Activated CD8-positive, alpha-beta T cell treated with anti-CD3 and anti-CD28 coated beads for 36 hours (primary cell): Measurements from ENCODE around the gene NEDD4L. TPM values are rescaled to one million over a fixed set of nuclear protein-coding genes. Genes with fewer than 3 reads are reported as not detected.

ENCODE experiments used
- ATAC-seq: fragments of 200-7000 bp; cut with Tn5 transposase; one replicate; pipeline ENCODE4 v1.10.0; 2021; ENCODE audit warnings: mild to moderate bottlenecking, moderate library complexity
- CTCF ChIA-PET: fragments of 350-600 bp; sonication (Branson Sonifier 250); formaldehyde crosslinking; loops from one replicate; lab custom pipeline; 2021; ENCODE audit warnings: antibody characterized with exemption; lab: Charles Lee
- POLR2A ChIA-PET: fragments of 350-600 bp; sonication (Branson Sonifier 250); formaldehyde crosslinking; loops from one replicate; lab custom pipeline; 2021; ENCODE audit warnings: antibody characterized with exemption; lab: Charles Lee
- DNase-seq: peaks from one replicate; pipeline ENCODE4 v3.0.0-alpha.2; 2020
- H3K27ac Mint-ChIP-seq: one replicate; pipeline ENCODE4 v1.8.0; 2021; ENCODE audit warnings: mild to moderate bottlenecking, mixed read lengths
- H3K27me3 Mint-ChIP-seq: one replicate; pipeline ENCODE4 v1.8.0; 2021; ENCODE audit warnings: mixed read lengths
- H3K36me3 Mint-ChIP-seq: one replicate; pipeline ENCODE4 v1.8.0; 2021; ENCODE audit warnings: low read depth, mixed read lengths
- H3K4me1 Mint-ChIP-seq: one replicate; pipeline ENCODE4 v1.8.0; 2021; ENCODE audit warnings: low read depth, mixed read lengths
- H3K4me3 Mint-ChIP-seq: one replicate; pipeline ENCODE4 v1.8.0; 2021; ENCODE audit warnings: mild to moderate bottlenecking, moderate library complexity, mixed read lengths
- H3K9me3 Mint-ChIP-seq: one replicate; pipeline ENCODE4 v1.8.0; 2021; ENCODE audit warnings: mixed read lengths
- intact Hi-C: fragments of 100-400 bp; cut with micrococcal nuclease; formaldehyde crosslinking; loops from one replicate; pipeline ENCODE4 v1.10.0; 2022
- total RNA-seq, 2 experiments: library from RNA; stranded (reverse); gene quantifications; one replicate each; pipeline ENCODE4 v1.2.3, GENCODE V29; 2021
- TF ChIP-seq, protein P1 (sequence below): fragments of 200-600 bp; IDR thresholded peaks from one replicate; pipeline ENCODE4 v1.8.0; 2022; ENCODE audit warnings: antibody characterized with exemption, mild to moderate bottlenecking

Gene NEDD4L
- total RNA-seq, 2 experiments from 2014 or later, result 7.5 to 8.5 TPM

DNA sequence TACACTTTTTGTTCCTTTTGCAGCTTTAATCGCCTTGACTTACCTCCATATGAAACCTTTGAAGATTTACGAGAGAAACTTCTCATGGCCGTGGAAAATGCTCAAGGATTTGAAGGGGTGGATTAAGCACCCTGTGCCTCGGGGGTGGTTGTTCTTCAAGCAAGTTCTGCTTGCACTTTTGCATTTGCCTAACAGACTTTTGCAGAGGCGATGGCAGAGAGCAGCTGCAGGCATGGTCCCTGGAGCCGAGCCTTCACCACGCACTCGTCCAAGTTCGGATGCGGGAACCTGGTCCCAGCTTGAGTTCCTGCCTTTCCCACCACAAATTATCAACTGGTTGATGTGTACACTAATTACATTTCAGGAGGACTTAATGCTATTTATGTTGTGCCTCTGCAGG is 352.1 kb downstream of the NEDD4L start:
- Mint-ChIP-seq H3K27ac (no peak overlapping the region), H3K36me3 (no peaks in the 10 kb centered on the region), H3K4me3 (no peak overlapping the region), H3K27me3 (no peaks in the 10 kb centered on the region), H3K9me3 (no peaks in the 10 kb centered on the region), H3K4me1 (peaks cover 6% of the 10 kb centered on the region)
- DNase-seq (no peak), ATAC-seq (no peak)
- TF ChIP-seq, protein P1, sequence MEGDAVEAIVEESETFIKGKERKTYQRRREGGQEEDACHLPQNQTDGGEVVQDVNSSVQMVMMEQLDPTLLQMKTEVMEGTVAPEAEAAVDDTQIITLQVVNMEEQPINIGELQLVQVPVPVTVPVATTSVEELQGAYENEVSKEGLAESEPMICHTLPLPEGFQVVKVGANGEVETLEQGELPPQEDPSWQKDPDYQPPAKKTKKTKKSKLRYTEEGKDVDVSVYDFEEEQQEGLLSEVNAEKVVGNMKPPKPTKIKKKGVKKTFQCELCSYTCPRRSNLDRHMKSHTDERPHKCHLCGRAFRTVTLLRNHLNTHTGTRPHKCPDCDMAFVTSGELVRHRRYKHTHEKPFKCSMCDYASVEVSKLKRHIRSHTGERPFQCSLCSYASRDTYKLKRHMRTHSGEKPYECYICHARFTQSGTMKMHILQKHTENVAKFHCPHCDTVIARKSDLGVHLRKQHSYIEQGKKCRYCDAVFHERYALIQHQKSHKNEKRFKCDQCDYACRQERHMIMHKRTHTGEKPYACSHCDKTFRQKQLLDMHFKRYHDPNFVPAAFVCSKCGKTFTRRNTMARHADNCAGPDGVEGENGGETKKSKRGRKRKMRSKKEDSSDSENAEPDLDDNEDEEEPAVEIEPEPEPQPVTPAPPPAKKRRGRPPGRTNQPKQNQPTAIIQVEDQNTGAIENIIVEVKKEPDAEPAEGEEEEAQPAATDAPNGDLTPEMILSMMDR, result no peak
- ChIA-PET POLR2A (interaction anchor here (1.4 kb wide), 1 partner anchor 9 kb away, joined by 3 read pairs; no protein-coding TSS in a partner anchor), CTCF (interaction anchor here (0.7 to 2.0 kb wide), 2 partner anchors 215 to 368 kb away, joined by 3 to 5 read pairs; no protein-coding TSS in a partner anchor)
- intact Hi-C loops, result no loop called here

DNA sequence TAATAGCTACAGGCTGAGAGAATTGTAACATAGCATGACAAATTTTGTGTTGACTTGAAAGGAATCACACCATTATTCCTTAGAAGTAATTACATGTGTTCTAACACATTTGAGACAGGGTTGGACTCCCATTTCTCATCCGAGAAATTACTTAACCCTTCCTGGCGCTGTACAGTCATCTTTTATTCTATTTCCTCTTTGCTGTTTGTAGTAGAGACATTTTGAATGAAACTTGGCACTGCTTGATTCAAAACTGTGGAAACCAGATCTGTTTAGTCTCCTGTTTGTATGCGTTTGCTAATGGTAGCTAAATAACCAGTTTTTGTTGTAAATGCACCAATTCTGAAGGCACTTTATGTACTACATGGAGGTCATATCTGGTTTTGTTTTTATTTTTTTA is 352.9 kb downstream of the NEDD4L start:
- Mint-ChIP-seq H3K4me1 (peaks cover 8% of the 10 kb centered on the region), H3K9me3 (no peaks in the 10 kb centered on the region), H3K27ac (no peak overlapping the region), H3K4me3 (no peak overlapping the region), H3K27me3 (no peaks in the 10 kb centered on the region), H3K36me3 (no peaks in the 10 kb centered on the region)
- intact Hi-C loops, result no loop called here
- ATAC-seq, result no peak
- ChIA-PET CTCF (interaction anchor here (0.7 to 2.0 kb wide), 2 partner anchors 367 kb away, joined by 3 to 5 read pairs; no protein-coding TSS in a partner anchor), POLR2A (no interaction called here)
- TF ChIP-seq, protein P1, result no peak
- no peak for DNase-seq

DNA sequence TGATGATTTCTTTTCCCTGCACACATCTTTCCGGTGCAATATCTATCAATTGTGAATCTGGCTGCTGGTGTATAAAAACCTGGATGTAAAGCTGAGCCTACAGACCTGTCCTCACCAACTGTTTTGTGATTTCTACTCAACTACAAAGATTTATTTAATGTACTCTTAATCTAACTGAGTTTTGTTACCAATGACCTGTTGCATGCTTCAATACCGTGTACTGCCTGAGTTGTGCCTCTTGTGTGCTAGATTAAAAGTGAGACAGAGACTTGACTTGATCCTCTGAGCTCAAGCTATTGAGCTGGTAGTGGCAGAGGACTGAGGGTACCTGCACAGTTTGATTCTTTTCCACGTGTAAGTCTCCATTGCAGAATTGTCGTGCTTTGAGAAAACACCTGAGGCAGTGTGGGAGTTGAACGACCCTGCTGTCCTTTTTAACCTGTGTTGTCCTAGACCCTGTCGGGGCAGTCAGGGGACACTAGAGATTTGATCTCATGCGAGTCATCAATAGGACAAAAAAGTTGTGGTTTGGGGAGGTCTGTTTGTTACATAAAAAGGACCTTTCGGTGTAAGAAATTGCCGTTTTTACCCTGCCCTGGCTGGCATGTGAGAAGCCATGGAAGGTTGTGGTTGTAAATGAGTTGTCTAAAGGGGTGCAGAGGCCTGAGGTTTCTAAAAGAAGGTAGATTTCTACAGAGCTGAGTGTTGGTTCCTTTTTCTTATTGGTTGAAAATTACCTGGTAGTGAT is 353.5 kb downstream of the NEDD4L start:
- ChIA-PET CTCF (interaction anchor here (0.7 kb wide), 1 partner anchor 366 kb away, joined by 3 read pairs; no protein-coding TSS in a partner anchor), POLR2A (no interaction called here)
- Mint-ChIP-seq H3K9me3 (no peaks in the 10 kb centered on the region), H3K36me3 (no peaks in the 10 kb centered on the region), H3K4me3 (no peak overlapping the region), H3K27me3 (no peaks in the 10 kb centered on the region), H3K4me1 (peaks cover 8% of the 10 kb centered on the region), H3K27ac (no peak overlapping the region)
- ATAC-seq (no peak), DNase-seq (no peak)
- intact Hi-C loops, result no loop called here
- TF ChIP-seq, protein P1, result no peak

DNA sequence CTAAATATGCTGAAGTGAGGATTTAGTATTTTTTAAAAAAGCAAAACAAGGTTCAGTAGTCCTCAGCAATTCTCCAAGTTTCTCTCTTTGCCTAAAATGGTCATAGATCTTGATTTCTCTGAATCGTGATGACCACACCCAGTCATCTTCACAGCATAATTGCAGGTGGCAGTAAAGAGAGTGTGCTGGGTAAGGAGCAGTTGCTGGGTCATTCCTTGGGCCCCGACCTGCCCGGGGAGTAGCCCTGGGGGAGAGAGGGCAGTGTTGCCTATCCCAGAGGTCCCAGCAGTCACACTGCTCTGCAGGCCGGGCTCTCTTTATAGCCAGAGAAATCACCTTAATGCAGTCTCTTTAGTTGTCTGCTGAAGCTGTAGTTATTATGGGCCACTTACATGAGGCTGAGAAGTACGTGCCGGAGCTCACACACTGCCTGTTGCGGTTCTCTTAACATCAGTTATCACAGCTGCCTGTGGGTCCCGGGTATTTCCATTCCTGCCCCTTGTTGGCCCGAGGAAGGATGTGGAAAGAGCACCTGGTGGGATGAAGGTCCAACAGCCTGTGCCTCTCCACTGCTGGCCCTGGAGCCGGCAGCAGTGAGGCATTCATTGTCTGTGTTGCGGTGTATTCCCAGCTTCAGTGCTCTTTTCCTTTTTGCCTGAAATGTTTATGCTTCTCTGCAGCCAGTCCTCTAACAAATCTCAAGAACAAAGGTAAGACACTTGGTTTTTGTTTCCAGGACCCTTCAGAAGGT is 354.8 kb downstream of the NEDD4L start:
- intact Hi-C loops, result no loop called here
- H3K36me3 Mint-ChIP-seq, result no peaks in the 10 kb centered on the region
- DNase-seq (no peak), ATAC-seq (no peak)
- no peak overlapping the region for H3K27ac Mint-ChIP-seq
- POLR2A ChIA-PET, result no interaction called here
- TF ChIP-seq, protein P1, result no peak
- no peaks in the 10 kb centered on the region for H3K9me3 Mint-ChIP-seq
- no peaks in the 10 kb centered on the region for H3K27me3 Mint-ChIP-seq
- H3K4me1 Mint-ChIP-seq, result peaks cover 8% of the 10 kb centered on the region
- H3K4me3 Mint-ChIP-seq, result no peak overlapping the region
- CTCF ChIA-PET, result interaction anchor here (0.5 to 1.2 kb wide), 4 partner anchors 87 to 522 kb away, joined by 3 to 4 read pairs (median 4); no protein-coding TSS in a partner anchor
